Skeletal muscle satellite cell (primary cell): ENCODE data around the gene AUTS2.

ENCODE experiments used
- H3K27me3 ChIP-seq: 2 replicates; pipeline ENCODE4 v1.7.0; 2013; ENCODE audit warnings: low read length; ENCODE audit not compliant: control insufficient read depth, insufficient read depth
- H3K36me3 ChIP-seq: 2 replicates; pipeline ENCODE4 v1.7.0; 2013; ENCODE audit warnings: mild to moderate bottlenecking, control low read depth, low read length; ENCODE audit not compliant: insufficient read depth
- H3K4me1 ChIP-seq: 2 replicates; pipeline ENCODE4 v1.7.0; 2013; ENCODE audit warnings: low read length; ENCODE audit not compliant: control insufficient read depth, insufficient read depth
- H3K4me2 ChIP-seq: 2 replicates; pipeline ENCODE4 v1.7.0; 2013; ENCODE audit warnings: mild to moderate bottlenecking, low read length
- H3K4me3 ChIP-seq: 2 replicates; pipeline ENCODE4 v1.7.0; 2013; ENCODE audit warnings: low read length
- H3K9ac ChIP-seq: 2 replicates; pipeline ENCODE4 v1.7.0; 2013; ENCODE audit warnings: mild to moderate bottlenecking, low read depth, low read length, moderate library complexity
- H3K9me3 ChIP-seq: replicated peaks from 2 replicates; pipeline ENCODE4 v1.7.0; 2013; ENCODE audit warnings: mild to moderate bottlenecking, control low read depth, low read length

The AUTS2 gene

GRCh38 chr7:70288781-70289456 is 690.6 kb downstream of the AUTS2 start:
- Histone ChIP-seq H3K36me3 (no peaks in the 10 kb centered on the region), H3K9ac (no peak overlapping the region), H3K27me3 (no peaks in the 10 kb centered on the region)

DNA sequence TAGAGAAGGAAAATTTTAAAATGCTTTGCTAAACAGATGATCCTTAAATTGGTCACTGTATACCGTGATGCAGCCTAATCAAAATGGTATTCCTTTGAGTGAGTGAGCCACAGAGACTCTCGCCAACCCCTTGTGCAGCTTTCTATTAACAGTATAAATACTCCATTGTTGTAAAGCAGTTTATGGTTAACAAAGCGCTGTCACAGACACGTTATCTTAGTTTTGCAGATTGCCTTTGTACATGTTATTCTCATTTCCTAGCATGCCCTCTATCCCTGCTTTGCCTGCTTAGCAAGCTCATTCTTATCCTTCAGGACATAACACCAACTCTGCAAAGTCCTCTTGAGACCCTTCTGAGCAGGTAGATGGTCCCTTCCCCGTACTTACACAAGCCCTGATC is 694.4 kb downstream of the AUTS2 start:
- Histone ChIP-seq H3K9me3 (no peaks in the 10 kb centered on the region), H3K4me1 (no peaks in the 10 kb centered on the region), H3K27me3 (no peaks in the 10 kb centered on the region), H3K9ac (no peak overlapping the region), H3K36me3 (no peaks in the 10 kb centered on the region), H3K4me3 (no peak overlapping the region), H3K4me2 (no peak overlapping the region)

More at GRCh38 chr7:70288781-70289456, 690.6 kb downstream of the AUTS2 start:
- Histone ChIP-seq H3K4me3 (no peak overlapping the region), H3K4me2 (no peak overlapping the region), H3K4me1 (no peaks in the 10 kb centered on the region), H3K9me3 (no peaks in the 10 kb centered on the region)

- Histone ChIP-seq H3K9me3 (no peaks in the 10 kb centered on the region), H3K9ac (no peak overlapping the region), H3K4me1 (no peaks in the 10 kb centered on the region), H3K4me3 (no peak overlapping the region), H3K4me2 (no peak overlapping the region), H3K27me3 (no peaks in the 10 kb centered on the region), H3K36me3 (no peaks in the 10 kb centered on the region)
Measured at GRCh38 chr7:70294211-70294911, 696.1 kb downstream of the AUTS2 start.

- H3K36me3 ChIP-seq: no peaks in the 10 kb centered on the region
- no peaks in the 10 kb centered on the region for H3K9me3 ChIP-seq
- no peak overlapping the region for H3K4me3 ChIP-seq
- H3K9ac ChIP-seq: no peak overlapping the region
- H3K4me2 ChIP-seq: no peak overlapping the region
- H3K4me1 ChIP-seq: no peaks in the 10 kb centered on the region
- H3K27me3 ChIP-seq: no peaks in the 10 kb centered on the region
Measured at GRCh38 chr7:70298780-70299471, 700.7 kb downstream of the AUTS2 start.

DNA sequence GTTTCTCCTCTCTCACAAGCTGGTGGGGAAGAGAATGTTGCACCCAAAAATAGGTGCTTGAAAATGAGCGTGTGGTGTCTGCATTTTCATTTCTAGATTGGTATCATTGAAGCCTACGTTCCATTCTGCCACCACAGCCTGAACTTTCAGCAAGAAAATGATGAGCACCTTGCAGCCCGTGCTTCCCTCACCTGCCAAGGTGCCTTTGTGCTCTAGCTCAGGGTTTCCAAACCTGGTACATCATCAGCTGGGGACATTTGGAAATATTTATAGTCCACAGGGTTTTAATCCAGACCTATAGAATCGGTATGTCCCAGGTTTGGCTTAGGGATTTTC is 701.2 kb downstream of the AUTS2 start:
- H3K9me3 ChIP-seq: no peaks in the 10 kb centered on the region
- H3K27me3 ChIP-seq: no peaks in the 10 kb centered on the region
- H3K36me3 ChIP-seq: no peaks in the 10 kb centered on the region
- no peak overlapping the region for H3K4me3 ChIP-seq
- no peak overlapping the region for H3K9ac ChIP-seq
- no peaks in the 10 kb centered on the region for H3K4me1 ChIP-seq
- H3K4me2 ChIP-seq: no peak overlapping the region

DNA sequence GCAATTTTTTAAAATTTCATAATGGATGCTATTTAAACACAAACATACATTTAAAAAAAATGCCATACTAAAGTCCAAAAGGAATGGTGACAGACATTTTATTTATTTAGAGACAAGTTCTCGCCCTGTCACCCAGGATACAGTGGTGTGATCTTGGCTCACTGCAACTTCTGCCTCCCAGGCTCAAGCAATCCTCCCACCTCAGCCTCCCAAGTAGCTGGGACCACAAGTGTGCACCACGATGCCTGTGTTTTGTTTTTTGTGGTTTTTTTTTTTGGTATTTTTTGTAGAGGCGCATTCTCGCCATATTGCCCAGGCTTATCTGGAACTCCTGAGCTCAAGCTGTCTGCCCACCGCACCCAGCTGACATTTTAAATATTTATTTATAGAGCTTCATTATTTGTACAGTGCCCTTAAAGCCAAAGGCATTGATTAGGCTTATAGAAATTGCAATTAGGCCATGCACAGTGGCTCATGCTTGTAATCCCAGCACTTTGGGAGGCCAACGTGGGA is 703.5 kb downstream of the AUTS2 start:
- Histone ChIP-seq H3K9me3 (no peaks in the 10 kb centered on the region), H3K27me3 (no peaks in the 10 kb centered on the region), H3K4me1 (no peaks in the 10 kb centered on the region), H3K9ac (no peak overlapping the region), H3K4me3 (no peak overlapping the region), H3K4me2 (no peak overlapping the region), H3K36me3 (no peaks in the 10 kb centered on the region)

GRCh38 chr7:70303309-70303708 is 705.0 kb downstream of the AUTS2 start:
- Histone ChIP-seq H3K9me3 (no peaks in the 10 kb centered on the region), H3K36me3 (no peaks in the 10 kb centered on the region), H3K4me1 (no peaks in the 10 kb centered on the region), H3K4me3 (no peak overlapping the region), H3K27me3 (no peaks in the 10 kb centered on the region), H3K4me2 (no peak overlapping the region), H3K9ac (no peak overlapping the region)

- no peaks in the 10 kb centered on the region for H3K27me3 ChIP-seq
- no peak overlapping the region for H3K9ac ChIP-seq
- no peaks in the 10 kb centered on the region for H3K4me1 ChIP-seq
- no peak overlapping the region for H3K4me2 ChIP-seq
- H3K4me3 ChIP-seq: no peak overlapping the region
- no peaks in the 10 kb centered on the region for H3K36me3 ChIP-seq
- H3K9me3 ChIP-seq: no peaks in the 10 kb centered on the region
Measured at GRCh38 chr7:70303780-70304179, 705.5 kb downstream of the AUTS2 start.

DNA sequence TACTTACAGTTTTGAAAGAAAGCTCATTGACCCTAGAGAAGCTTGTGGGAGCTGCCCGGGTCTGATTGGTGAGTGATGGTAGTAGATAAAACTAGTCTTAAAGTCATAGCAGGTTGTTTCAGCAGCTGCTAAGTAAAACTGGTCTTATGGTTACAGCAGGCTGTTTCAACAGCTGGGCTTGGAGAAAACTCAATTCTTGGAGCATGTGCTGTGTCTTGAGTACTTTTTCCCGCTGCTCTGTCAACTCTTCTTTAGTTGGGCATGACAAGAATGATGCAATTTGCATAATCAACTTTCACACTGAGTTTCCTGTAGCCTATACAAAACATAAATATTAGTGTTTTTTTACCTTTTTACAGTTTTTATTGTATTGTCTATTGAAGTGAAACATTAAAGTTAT is 707.9 kb downstream of the AUTS2 start:
- Histone ChIP-seq H3K36me3 (no peaks in the 10 kb centered on the region), H3K4me3 (no peak overlapping the region), H3K27me3 (no peaks in the 10 kb centered on the region), H3K9ac (no peak overlapping the region), H3K4me1 (no peaks in the 10 kb centered on the region), H3K9me3 (no peaks in the 10 kb centered on the region), H3K4me2 (no peak overlapping the region)

DNA sequence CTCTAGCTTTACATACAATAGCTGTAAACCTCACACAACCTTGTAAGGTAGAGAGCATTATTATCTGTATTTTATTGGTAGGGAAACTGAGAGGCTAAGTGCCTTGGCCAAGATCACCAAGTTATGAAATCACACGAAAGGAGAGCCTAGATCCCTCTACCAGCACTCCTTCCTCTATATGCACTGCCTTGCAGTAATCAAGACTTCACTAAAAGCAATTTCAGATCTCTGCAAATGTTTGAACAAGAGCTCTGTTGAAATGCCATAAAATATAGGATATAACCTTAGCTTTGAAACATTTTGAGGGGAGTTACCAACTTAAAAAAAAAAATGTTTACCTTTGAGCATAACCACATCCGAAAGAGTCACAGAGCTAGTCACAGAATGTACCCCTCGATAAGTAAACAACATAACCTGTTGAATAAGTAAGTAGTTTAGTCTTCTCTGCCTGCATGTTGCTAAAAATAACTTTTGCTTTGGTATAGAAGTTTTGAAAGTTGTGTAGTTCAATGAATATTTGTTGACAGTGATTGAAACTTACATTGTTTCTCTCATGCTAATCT is 709.4 kb downstream of the AUTS2 start:
- Histone ChIP-seq H3K36me3 (no peaks in the 10 kb centered on the region), H3K4me2 (no peak overlapping the region), H3K4me3 (no peak overlapping the region), H3K9me3 (no peaks in the 10 kb centered on the region), H3K4me1 (no peaks in the 10 kb centered on the region), H3K27me3 (no peaks in the 10 kb centered on the region), H3K9ac (no peak overlapping the region)

GRCh38 chr7:70312336-70312735 is 714.1 kb downstream of the AUTS2 start:
- H3K36me3 ChIP-seq: no peaks in the 10 kb centered on the region
- no peaks in the 10 kb centered on the region for H3K4me1 ChIP-seq
- H3K9ac ChIP-seq: no peak overlapping the region
- no peak overlapping the region for H3K4me3 ChIP-seq
- H3K4me2 ChIP-seq: no peak overlapping the region
- no peaks in the 10 kb centered on the region for H3K9me3 ChIP-seq
- H3K27me3 ChIP-seq: no peaks in the 10 kb centered on the region
